Urothelium cell line (cell line): ENCODE results near the gene RNF150.
"Not testable (repeated sequence)": the region's sequence is repeated elsewhere in the genome, so short reads cannot be mapped to it uniquely, and the experiment has no call there.

Source experiments
- DNase-seq: peaks from one replicate; pipeline ENCODE4 v3.0.0; 2011; ENCODE audit warnings: low spot score, mixed read lengths
- FAIRE-seq: peaks from 2 replicates; lab custom pipeline; 2011; peaks lifted over from hg19 to GRCh38; lab: Jason Lieb, UNC

RNF150 gene

DNA sequence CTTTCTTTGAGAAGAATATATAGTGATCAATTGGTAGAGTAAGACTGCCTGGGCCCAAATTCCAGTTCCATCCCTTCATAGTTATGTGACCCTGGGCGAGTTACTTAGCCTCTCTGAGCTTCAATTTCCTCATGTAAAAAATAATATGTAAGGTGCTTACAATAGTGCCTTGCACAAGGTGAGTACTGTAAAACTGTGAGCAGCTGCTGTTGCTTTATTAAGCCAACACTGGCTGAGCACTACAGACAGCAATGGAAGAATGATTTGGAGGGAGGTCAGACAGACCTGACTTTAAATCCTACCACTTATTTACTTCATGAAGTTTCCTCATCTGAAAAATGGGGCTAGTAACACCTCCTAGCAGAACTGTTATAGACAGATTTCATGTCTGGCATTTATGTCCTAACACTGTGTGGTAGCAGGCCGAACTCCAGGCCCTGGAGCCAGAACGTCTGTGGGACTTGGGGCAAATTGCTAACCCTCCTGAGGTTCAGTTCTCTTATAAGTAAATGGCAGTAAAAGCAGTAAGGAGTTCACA is 53.8 kb downstream of the RNF150 start:
- FAIRE-seq (no peak), DNase-seq (no peak)

DNA sequence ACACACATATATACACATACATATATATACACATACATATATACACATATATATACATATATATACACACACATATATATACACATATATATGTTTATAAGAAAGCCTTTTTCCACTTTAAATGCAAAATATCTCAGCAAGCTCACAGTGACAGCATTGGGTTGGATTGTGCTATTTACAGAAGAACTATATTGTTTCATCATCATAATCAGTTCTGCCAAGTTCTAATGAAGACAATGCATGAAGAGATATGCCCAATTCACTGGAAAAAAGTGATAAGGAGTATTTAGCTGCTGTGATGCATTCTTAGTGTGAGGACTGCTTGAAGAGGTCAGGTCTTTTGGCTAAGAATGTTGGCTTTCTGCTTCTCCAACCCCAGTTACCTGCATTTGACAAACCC is 54.4 kb downstream of the RNF150 start:
- FAIRE-seq, result no peak
- no peak for DNase-seq

DNA sequence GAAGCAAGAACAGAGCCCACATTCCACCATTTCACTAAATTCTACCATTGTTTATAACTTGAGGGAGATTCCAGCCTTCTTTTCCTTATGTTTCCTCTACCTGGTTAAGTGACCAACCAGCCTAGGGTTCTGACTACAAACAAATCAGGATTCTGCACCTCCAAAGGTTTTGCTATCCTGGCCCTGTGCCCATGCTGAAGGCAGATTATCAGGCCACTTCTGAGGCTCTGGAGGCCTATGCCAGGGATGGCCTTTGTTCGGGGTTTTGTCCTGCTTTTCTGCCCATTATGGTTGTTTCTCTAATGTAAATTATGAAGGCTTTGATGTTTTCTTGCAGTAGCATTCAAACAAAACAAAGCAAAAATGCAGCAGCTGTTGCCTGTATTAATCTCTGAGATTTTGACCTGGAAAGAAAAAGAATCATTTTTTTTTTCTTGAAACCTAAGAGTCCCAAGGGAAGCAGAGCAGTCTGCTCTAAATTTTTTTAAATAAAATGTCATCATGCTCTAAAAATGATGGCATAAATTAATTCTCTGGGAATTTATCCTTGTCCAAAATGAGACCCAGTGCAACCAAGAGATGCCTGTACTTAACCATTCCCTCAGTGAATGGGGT is 55.6 kb downstream of the RNF150 start:
- no peak for DNase-seq
- no peak for FAIRE-seq

DNA sequence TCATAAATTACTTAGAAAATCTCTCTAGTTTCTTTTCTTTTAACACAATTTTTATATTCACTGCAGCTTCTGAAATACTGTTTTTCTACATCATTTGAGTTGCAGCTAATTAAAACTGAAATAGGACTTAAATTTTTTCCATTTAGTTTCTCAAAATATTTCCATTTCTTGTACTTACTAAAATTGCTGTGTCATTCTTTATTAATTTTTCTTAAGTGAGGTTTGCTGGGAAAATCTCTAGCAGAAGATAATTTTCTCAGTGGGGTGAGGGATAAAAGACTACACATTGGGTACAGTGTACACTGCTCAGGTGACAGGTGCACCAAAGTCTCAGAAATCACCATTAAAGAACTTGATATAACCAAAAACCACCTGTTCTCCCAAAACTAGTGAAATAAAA is 57.7 kb downstream of the RNF150 start:
- DNase-seq (no peak), FAIRE-seq (no peak)

DNA sequence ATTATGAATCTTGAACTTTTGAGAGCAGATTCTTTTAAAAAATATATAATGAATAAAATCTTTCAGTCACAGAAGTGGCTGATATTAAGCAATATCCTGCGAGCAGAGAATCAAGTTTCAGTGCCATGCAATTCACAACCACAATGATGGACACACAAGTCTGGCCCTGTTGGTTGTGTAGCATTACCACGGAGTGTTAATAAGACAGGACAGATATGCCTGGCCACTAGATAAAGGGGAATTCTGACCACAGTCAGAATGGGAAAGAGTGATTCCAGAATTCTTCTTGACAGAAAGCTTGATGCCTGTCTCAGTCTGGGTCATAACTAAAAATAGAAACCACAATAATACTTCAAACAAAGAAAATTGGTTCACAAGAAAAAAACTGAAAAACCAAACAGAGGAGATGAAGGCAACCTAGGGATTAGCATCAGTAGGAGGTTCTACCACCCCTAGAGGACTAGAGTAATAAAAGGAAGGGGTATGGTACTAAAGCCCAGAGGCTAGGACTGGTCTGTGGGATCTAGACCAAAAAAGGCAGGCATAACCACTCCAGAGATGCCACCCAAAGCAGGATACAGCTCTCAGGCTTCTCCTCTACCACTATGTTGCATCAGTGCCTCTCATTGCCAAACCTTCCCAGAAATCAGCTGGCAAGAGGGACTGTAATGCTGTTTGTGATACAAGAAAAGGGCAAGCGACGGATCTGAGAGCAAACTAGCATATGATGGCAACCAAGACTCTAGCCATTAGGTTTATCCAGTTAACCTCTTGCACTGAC is 59.0 kb downstream of the RNF150 start:
- FAIRE-seq (no peak), DNase-seq (no peak)

DNA sequence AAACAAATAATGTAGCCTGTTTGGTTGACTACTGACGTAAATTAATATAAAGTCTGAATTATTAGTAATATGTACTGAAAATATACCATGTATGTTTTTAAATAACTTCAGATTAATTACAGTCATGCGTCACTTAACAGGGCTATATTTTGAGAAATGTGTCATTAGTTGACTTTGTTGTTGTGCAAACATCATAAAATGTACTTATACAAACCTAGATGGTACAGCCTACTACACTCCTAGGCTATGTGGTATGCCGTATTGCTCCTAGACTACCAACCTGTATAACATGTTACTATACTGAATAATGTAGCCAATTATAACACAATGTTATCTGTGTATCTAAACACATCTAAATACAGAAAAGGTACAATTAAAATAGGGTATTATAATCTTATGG is 66.6 kb downstream of the RNF150 start:
- FAIRE-seq, result no peak
- DNase-seq, result no peak

DNA sequence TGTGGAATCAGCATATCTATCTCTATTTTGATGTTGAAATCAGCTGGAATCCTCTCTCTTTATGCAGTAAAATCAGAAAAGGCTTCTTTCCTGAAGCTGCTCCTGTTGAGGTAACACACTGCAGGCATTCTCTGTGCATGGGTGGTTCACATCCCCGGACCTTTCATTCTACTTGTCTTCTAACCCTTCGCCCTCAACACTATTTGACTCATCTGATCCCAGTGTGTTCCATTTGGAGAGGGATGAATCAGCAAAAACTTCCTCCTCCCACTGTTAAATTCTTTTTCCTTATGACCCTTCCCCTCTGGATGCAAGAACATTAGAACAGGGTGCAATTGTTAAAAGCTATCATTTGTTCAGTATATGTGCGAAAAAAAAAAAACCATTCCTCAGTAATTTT is 67.4 kb downstream of the RNF150 start:
- FAIRE-seq (no peak), DNase-seq (no peak)

DNA sequence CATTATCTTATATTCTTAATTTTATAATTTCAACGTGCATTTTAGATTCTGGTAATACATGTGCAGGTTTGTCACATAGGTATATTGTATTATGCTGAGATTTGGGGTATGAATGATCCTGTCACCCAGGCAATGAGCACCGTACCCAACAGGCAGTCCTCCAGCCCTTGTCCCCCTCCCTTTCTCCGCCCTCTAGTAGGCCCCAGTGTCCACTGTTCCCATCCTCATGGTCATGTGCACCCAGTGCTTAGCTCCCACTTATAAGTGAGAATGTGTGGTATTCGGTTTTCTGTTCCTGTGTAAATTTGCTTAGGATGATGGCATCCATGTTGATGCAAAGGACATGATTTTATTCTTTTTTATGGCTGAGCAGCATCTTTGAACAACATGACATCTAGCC is 70.6 kb downstream of the RNF150 start:
- FAIRE-seq (no peak), DNase-seq (no peak)

DNA sequence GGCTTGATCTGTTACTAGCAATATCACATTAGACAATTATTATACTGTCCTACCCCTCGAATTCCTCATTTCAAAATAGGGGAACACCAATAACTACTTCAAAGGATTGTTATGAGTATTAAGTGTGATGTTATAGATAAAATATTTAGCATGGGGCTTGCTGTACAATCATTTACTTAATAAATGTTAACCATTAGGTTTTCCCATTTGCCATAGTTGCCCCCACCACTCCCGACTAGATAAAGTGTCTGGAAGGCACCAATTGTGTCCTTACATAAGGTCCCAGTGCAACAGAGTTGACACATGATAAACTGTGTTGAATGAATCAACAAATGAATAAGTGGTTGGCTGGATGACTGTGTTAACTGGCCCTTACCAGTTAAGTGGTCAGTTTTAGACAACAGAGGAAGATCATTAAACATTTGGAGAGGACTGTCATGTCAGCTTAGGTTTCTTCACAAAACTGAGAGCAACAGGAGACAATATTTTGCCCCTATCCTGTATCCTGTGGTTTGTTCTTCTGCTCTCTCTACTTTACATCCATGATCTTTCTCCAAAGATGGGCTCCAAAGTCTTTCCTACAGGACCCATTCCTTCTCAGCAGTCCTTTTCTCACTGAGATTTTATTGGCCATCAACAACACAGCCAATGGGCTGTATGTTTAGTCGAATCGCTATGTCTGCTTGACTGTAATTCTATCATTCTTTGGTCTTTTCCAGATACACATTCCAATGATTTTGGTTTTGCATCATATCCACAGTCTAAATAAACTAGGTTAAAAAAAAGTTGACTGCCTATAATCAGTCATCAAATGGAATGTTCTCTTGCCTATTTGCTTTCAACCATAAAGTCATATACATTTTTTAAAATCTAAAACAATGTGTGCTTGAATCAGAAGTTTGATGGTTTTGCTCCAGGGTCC is 74.4 kb downstream of the RNF150 start:
- FAIRE-seq, result no peak
- no peak for DNase-seq

DNA sequence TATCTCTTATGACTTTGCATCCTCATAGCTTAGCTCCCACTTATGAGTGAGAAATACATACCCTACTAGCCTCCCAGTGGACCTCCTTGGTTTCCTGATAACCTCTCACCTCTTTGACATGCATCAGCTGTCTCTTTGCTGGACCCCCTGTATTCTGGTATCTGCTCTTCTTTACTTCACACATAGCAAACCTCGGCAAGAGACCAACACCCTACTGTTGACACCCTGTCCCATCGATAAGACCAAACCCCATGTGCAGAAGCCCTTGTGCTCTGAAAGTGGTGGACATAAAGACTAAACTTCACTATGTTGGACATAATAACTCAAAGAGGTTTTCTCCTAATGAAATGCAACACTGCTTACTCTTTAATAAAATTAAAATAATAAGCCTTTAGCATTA is 75.7 kb downstream of the RNF150 start:
- no peak for FAIRE-seq

DNA sequence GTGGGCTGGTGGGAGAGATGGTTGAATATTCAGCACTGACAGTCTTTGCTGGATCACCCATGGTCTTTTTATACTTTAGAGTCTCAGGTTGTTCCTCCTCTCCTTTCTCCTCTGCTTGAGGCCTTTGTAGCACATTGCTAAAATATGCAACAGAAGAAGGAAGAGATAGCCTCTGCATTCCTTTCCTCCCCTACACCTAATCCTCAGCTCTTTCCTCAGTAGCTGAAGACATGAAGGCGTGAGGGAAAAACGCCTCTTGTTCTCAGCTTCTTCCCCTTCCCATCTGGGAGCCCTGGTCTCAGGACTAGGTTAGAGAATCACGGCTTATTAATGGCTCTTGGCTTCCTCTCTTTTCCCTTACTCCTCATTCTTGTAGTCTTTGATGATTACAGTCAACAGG is 76.8 kb downstream of the RNF150 start:
- DNase-seq, result no peak
- FAIRE-seq, result no peak

More for the DNA sequence above, 75.7 kb downstream of the RNF150 start:
- no peak for DNase-seq

DNA sequence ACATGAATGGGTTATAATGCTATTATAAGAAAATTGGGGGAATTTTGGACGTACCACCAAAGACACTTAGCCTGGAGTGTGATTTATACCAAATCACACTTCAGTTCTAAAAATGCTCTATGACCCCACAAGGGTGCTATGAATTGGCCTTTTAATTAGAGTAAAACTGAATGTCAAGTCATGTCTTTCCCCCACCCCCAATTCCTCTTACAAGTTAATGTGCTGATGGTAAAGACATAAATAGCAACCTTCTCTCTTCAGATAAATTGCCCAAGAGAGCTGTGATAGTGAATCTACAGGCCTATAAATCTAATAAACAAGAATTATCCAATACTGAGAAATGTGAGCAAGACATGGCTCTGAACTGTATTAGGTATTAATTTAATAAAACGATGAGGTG is 78.8 kb downstream of the RNF150 start:
- FAIRE-seq (no peak), DNase-seq (no peak)

DNA sequence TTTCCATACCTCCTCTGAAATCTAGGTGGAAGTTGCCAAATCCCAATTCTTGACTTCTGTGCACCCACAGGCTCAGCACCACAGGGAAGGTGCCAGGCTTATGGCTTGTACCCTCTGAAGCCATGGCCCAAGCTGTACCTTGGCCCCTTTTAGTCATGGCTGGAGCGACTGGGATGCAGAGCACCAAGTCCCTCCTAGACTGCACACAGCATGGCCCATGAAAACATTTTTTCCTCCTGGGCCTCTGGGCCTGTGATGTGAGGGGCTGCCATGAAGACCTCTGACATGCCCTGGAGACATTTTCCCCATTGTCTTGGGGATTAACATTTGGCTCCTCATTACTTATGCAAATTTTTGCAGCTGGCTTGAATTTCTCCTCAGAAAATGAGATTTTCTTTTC is 82.3 kb downstream of the RNF150 start:
- FAIRE-seq, DNase-seq: not testable (repeated sequence)

DNA sequence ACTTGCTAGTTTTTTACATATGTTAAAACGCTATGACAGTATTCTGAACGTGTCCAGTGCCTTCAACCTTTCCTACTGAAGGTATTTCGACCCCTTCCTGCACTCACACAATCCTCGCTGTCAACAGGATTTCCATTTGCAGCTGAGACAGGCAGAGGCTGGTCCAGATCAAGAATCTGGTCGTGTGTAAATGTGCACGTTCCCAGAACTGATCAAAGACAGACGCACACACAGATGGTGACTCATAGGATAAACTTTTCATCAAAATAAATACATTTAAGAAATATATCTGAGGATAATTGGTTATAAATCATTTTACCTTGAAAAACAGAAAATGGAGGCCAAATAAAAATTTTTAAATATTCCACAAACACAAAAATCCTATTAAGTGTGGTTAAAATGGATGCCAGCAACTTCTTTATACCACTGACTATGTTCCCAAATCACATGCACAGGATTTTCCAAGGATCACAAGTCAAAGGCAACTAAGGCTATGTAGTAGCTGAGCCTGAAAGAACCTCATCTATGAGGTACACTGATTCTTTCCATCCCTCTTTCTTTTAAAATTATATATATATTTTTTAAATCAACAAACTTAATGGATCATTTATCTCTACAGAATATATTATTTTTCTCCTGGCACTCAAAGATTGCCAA is 85.9 kb downstream of the RNF150 start:
- peak; percentile 23 for DNase-seq
- no peak for FAIRE-seq

DNA sequence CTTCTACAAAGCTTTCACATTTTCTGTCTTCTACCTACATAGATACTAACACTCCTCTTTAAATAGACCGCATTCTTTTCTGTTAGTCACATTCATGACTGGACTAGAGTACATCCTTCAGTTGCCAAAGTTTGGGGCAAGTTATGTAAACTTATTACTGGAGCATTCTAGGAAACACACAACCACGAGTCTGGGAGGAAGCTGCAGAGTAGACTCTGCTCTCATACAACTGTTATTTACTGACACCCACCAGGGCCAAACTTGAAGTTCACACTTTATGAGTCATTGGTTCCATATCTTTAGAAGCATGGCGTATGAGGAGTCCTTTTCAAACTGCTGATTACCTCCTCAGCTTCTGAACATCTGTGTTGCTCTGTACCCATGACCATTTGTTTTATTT is 87.0 kb downstream of the RNF150 start:
- FAIRE-seq, result no peak
- peak; percentile 53 for DNase-seq

DNA sequence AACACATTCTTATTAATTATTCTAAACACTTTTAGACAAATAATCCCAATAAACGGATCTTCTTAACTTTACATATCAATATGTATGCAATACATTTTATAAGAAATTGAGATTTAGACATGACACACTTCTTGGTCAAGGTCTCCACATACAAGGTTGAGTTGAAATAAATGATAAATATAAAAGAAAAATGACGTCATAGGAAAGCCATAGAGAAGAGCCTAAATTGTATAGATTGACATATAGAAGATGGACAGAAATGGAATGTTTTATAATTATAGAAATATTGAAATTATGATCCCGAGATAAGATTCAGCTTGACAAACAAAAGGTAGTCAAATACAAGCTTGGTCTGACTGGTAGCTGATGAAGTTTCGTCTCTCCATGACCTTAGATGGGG is 87.4 kb downstream of the RNF150 start:
- FAIRE-seq (no peak), DNase-seq (no peak)

DNA sequence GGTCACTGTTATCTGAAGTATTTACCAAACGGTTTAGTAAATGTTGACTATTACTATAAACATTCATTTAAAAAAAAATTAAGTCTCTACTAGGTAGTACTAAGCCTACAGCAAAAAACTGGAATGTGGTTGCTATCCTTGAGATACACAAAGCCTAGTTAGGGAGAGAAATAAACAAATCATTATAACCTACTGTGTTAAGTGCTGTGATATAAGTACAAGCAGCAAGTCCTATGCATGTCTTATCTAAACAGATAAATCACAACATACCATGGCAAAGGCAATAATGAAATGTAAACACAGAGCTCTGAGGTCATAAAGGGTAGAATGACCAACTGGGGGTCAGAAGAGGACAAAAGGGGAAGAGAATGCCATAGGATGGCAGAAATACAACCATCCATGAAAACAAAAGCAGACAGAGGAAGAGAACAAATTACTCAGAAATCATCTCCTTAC is 92.2 kb downstream of the RNF150 start:
- no peak for FAIRE-seq
- no peak for DNase-seq

DNA sequence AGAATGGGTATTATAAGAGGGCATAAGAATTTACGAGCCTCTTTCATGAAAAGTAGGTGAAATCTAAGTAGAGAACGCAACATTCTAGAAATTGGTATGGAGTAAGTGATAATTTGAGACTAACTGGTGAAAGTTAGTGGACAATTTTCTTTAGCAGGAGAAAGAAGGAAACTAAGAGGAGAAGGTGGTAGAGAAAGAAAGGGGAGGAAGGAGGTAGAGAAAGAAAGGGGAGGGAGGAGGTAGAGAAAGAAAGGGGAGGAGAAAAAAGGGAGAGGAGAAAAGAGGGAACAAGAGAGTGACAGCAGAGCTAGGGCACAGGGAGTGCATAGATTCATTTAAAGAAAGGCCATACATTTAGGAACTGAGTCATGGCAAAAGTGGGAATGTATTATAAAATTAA is 94.1 kb downstream of the RNF150 start:
- DNase-seq (no peak), FAIRE-seq (no peak)

DNA sequence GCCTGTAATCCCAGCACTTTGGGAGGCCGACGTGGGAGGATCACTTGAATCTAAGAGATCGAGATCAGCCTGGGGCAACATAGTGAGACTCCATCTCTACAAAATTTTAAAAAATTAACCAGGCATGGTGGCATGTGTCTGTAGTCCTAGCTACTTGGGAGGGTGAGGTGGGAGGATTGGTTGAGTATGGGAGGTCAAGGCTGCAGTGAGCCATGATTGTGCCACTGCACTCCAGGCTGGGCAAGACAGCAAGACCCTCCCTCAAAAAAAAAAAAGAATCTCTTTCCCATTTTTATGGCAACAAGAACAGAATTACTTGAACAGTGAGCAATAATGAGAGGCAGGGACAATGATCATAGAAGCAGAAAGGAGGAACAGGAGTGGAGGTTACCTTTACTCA is 94.8 kb downstream of the RNF150 start:
- FAIRE-seq (no peak), DNase-seq (no peak)

DNA sequence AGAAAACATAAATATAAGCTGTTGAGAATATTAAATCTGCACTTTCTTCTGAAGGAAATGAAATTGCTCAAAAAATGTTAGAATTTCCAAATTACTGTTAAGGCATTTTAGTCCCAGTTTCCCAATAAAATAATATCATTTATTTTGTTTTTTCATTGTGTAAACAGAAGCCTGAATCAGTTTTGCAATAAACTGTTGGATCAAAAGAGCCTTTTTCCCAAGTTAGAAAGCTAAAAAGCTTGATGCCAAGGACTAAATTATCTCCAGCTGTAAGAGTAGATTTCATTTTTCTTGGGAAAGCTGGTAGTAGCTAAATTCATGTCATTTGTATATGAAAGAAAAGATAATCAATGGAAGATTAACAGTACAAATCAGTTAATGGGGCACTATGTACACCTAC is 95.8 kb downstream of the RNF150 start:
- FAIRE-seq, result no peak
- no peak for DNase-seq

DNA sequence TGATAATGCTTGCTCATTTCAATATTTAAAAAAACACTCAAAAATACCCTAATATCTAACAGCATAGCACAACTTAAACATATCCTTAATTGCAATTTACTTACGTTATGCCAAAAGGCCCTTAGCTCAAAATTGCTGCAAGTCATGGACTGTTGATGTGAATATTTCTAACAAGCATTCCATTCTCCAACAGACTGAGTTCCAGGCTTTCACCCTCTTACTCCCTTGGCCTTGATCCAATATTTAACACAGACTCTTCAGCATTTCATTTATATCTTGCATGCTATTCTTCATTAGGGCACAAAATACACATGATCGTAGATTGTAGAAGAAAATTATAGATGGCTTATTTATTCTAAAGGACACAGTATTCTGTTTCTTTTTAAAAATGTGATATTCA is 96.5 kb downstream of the RNF150 start:
- FAIRE-seq (no peak), DNase-seq (no peak)
